Midbrain (tissue), 1 donor: ENCODE results near the gene MYO1E.

Experiments used
- DNase-seq: peaks from one replicate; lab custom pipeline; 2025; lab: John Stamatoyannopoulos, UW

Gene MYO1E

DNA sequence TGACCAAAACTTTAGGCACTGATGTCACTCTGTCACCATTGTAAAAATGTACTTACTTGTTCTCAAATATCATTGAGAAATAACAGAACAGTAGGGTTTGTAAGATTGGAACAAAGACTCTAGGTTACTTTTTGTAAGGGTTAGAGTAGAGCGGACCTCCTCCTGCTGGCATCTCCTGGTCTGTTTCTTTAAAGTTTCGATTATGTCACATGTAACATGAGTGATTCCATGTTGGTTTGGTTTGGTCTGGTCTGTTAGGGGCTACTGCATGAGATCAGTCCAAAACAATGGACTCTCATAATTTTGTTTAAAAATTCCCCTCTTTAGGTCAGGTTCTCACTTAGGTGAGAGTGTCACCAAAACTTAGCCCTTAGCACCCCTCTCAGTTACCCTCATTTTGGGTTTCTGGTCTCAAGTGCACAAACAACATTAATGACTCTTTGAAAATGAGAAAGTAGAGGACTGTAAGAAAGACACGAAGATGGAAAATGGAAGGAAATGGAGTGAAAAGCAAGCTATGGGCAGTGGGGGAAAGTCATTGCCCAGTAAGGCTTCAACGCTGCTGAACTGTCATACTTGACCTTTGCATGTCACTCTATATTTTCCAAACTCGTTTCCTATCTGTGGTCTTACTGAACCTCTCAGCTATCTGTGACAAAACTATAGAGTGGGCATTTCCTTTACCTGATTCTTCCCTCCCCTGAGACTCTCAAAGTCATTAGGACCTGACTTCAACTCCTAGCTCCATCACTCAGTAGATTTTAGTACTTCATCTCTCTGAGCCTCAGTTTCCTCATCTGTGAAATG lies 113.3 kb downstream of the MYO1E start:
- DNase-seq, result no peak

DNA sequence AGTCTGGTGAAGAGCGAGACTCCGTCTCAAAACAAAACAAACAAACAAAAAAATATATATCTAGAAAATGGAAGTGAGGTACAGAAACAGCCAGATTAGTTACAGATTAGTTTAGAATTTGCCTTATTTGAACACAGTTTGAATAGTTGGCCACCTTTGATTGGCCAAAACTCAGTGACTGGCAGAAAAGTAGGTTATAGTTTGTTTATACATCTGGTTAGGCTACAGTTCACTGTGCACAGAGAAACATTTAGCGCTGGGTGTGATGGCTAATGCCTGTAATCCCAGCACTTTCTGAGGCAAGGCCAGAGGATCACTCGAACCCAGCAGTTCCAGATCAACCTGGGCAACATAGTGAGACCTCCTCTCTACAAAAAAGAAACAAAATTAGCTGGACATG lies 114.4 kb downstream of the MYO1E start:
- DNase-seq, result no peak

DNA sequence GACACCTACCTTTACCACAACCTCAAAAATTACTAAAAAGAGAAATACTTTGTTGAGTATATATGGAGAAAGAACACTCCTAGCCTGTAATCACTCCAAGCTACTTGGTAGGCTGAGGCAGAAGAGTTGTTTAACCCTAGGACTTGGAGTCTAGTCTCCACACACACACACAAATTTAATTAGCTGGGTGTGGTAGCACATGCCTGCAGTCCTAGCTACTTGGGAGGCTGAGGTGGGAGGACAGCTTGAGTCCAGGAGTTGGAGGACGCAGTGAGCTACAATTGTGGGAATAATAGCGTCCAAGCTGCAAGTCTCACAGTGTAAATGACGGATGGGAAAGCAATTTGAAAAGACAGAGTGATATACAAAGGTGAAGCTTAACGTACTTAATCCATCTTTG lies 115.5 kb downstream of the MYO1E start:
- DNase-seq, result no peak

DNA sequence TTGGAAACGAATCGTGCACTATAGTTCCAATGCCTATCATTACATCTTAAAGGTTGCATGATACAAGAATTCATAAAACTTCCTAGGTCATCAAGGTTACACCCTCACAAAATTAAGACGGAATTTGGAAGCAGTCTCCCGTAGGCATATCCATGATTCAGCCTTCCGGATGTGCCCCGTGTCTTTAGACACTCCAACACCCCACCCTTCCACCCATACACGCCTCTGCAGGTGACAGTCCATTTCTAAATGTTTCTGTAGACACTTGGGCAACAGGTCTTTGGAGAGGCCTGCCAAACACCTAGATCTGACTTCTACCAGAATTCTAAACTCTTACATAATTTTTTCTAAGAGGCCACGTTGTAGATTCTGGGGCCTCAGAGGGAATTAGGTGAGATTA lies 116.2 kb downstream of the MYO1E start:
- DNase-seq, result no peak

DNA sequence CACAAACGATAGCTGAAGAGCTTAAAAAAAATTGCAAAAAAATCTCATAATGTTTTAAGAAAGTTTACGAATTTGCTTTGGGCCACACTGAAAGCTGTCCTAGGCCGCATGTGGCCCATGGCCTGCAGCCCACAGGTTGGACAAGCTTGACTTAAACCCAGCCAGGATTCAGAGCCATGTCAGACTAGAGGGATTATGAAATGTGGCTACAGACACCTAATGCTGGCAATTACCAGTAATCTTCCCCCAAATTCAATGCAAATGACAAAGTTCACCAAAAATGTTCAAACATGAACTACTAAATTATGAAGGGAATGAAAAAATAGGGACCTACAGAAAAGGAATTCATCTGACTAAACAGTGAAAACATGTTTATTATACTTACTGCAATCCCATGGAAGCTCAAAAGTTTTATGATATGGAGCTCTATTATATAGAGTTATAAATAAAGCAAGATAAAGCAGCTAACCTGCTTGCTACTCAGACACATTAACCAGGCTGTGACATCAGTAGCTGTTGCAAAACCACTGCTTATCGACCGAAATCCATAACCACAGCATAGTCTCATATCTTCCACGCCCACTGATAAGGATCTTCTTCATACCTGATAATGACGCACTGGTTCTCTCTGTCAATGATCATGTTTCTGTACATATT lies 116.9 kb downstream of the MYO1E start:
- DNase-seq, result no peak

DNA sequence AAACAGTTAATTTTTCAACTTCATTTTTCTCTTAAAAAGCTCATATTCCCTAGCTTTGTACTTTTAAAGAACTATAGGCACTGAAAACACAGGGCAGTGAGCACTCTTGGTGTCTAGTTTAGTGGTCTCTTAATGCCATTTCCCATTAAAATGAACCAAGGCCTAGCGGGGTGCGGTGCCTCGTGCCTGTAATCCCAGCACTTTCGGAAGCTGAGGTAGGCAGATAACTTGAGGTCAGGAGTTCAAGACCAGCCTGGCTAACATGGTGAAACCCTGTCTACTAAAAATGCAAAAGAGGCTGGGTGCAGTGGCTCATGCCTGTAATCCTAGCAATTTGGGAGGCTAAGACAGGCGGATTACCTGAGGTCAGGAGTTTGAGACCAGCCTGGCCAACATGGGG lies 120.5 kb downstream of the MYO1E start:
- no peak for DNase-seq

DNA sequence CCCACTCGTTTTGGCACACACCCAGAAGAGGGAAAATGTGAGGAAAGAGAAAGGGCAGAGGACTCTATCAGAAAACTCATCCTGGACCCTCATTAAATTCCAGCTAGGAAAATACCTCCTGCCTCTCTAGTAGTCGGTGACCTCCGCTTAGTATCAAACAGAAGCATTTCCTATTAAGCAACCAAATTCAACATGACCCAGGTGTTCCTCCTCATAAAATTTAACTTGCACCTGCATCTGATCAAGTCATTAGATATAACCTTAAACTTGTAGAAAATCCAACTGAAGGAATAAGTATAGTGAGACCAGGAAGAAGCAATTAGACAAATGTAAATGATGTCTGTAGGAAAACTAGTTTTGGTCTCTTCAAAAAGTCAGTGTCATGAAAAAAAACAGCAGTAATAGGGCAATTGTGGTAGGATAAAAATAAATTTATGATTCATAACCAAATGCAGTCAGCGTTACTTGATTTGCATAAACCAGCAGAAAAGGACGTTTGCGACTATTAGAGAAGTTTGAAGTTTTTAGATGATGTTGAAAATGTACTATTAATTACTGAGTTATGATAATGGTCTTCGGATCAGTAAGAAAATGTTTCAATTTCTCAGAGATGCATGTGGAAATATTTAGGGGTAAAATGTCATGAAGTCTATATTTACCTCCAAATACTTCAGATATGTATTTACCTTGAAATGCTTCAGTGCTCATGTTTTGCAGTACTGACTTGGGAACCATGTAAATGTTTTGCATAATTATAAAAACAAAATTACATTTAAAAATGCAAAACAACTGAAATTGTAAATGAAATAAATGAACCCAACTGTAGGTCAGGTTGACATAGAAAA lies 121.4 kb downstream of the MYO1E start:
- DNase-seq, result no peak

DNA sequence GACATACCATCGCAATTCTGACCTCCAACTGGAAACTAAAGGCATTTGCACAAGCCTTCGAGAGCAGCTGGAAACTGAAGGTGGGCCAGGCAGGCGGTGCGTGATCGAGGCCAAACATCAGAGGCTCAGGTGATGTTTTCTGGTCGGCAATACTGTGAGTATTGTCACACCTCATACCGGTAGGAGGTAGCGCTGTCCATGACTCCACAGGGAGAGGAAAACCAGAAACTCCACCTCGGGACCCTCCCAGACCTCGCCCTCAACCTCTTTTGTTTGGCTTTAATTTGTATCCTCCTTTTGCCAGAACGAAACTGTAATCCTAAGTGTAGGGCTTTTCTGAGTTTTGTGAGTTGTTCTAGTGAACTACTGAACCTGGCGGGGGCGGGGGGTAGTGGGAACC lies 122.4 kb downstream of the MYO1E start:
- no peak for DNase-seq

DNA sequence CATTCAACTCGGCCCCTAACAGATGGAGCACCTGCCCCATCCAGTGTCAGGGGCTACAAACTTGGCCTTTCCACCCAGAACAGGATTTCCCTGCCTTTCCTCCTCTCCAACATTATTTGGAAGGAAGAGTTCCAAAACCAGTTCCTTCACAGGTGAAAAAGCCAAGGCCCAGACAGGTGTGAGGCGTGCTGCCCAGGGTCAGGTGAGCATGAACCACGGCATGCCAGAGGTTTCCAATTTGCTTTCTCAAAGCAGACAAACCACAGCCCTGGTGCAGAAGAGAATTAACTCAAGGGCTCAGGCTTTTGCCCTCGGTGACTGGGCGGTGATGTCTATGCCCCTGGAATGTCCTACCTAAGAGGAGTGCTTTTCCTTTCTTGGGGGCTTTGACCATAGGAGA lies 122.9 kb downstream of the MYO1E start:
- DNase-seq, result no peak

DNA sequence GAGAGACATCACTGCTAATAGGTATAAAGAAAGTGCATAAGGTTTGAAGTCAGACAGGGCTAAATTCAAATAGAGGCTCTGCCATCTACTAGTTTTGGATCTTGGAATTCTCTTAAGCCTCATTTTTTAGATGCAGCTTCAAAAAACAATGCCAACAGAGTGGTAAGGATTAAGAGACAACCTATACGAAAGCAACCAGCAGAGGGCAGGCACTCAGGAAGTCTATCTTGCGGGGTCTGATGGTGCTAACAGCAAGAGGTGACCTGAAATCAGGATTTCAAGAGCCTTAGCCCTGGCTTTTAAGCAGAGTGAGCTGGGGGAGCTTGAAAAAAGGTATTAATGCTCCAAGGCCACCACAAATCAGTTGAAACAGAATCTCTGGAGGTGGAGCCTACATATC lies 125.3 kb downstream of the MYO1E start:
- DNase-seq, result peak; percentile 51

DNA sequence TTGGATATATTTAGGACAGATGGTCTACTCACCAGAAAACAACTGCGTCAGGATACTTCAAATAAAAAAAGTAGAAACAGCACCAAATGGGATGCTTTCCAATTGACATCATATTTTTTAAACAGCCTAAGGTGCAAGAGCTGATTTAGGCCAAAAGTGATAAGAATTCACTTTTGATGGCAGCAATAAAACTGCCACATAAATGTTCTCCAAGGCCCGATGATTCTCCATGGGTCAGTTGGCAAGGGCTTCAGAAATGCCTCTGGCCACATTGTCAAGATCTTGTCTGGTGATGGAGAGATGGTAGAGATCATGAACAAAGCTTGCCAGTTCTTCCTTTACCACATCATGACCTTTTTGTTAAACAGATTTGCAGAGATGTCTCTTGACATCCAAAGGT lies 127.1 kb downstream of the MYO1E start:
- no peak for DNase-seq

DNA sequence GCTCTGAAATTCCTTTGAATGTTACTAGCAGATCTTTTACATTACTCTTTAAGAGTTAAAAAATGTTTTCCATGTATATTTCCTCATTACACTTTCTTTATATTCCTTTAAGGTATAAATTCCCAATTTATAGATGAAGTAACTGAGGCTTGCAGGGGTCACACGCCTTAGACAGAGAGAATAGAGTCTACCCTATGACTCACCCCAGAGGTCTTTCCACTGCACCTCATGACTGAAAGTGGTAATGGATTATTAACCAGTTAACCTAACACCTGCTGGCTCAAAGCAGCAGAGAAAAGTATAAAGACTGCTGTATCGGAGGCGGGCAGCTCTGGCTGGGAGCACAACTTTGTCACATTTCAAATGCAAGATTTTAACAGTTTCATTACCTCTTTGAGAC lies 128.3 kb downstream of the MYO1E start:
- DNase-seq, result no peak

DNA sequence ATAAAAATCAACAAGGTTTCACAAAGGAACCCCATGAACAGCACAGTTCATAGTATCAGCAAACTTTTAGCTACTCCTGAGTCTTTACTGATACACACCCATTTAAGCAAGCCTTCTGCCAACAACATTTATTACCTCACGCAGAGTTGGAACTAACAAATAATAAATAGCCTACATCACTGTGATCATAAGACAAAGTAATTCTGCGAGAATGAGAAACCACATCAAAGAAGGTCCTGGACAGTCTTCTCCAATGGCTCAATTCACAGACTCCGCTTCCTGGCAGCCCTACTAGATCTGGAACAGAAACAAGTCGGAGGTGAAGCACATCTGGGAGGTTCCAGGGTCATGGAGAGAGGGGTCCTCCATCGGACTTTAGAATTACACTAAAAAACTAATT lies 129.0 kb downstream of the MYO1E start:
- no peak for DNase-seq

DNA sequence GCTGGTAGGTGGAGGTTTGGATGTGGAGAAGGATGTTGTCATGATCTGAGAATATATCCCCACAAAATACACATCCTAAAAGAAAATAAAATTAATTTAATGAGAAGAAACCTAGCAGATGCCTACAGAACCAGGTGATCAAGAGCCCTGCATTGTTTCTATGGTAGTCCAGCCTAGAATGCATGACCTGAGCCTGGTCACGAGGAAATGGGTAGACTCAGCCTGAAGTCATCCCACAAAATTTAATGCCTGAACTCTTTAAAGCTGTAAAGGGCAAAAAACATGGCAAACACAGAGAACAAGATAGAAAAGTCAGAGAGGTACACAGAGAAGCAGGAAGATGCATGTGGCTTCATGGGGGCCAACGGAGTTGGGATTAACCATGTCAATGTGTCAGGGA lies 130.0 kb downstream of the MYO1E start:
- no peak for DNase-seq

DNA sequence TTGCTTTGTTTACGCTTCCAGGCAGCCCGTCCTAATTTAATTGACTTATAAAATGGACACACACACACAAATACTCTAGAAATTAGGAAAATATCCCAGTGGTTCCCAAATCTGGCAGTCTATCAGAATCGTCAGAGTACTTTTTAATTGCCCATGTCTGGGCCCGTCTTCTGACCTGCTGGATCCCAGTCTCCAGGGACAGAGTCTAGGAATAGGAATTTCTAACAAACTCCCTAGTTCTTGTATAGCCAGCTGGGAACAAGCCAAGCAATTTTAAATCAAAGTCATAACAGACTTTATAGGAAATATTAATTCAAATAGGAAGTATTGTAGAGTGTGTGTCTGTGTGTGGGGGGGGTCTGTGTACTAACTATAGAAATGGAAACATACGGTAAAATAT lies 132.6 kb downstream of the MYO1E start:
- DNase-seq, result no peak

DNA sequence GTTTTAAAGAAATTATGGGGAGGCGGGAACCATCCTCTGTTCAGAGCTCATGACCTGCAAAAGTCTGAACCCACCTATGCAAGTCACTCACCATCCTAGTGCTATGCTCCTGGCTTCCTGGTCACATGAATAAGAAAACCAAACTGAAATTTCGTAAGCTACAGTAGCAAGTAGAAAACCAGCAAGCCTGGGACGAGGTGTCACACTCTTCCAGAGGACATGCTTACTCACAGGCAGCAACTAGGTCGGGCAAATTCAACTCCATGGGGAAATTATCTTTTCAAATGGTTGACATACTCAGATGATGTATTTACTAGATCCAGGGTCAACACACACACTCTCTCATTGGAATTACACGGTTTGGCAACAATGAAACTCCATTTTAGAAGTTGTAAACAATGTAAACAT lies 134.7 kb downstream of the MYO1E start:
- no peak for DNase-seq

DNA sequence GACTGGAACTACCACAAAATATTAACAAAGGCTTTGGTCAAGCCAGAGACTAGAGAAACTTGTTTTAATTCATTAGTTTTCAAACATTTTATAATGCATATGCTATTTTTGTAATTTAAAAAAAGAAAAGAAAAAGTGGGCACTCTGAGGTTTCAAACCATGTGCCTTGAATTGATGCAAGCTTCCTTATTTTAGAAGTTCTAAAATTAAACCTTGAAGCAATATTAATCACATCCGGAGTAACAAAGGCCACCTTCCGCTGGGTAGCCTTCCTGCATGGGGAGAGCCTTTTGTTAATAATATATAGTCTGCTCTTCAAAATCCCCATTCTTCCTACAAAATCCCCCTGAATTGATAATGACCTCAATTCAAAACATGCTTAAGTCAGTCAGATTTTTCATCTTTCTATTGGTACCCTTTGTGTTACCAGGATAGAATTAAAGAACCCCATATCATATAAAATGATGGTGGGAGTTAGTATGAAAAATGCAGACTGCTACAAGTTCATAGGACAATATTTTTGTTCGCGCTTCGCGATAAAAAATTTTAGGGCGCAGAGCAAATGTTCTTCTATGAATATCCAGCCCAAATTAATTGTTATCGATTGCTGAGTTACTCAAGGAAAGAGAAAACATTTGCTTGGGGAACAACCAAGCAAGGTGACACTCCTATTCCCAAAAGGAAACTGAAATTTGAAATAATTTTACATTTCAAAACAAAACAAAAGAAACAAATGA lies 135.4 kb downstream of the MYO1E start:
- DNase-seq, result no peak

DNA sequence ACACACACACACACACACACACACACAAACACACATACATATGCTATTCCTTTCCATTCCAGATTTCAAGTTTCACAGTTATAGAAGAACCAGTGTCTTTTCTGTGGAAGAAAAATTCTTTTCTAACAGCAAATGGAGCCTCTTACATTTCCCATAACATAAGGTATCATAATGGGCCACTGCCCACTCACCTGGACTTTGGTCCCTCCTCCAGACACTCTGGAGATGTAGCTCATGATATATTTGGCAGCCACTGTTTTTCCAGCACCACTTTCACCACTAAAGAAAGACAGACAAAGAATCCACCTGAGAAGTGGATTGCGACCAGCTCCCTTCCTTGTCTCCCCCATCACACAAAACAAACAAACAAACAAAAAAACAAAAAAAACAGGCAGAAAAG lies 136.3 kb downstream of the MYO1E start:
- no peak for DNase-seq

DNA sequence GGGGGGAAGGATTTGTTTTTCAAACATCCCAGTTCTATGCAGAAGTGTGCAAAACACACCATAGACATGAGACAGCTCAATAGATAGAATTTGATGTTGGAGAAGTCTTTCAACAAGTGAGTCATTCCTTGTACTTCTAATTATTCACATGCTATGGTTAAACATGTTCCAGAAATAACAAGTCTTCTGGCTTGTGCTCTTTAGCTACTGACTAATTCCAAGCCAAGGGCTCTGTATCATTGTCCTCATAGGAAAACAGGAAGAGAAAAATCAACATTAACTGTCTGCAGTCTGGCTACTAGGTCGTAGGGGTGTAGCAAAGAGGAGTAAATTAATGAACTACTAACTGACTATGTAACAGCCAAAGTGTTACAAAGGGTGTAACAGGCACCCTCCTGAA lies 140.2 kb downstream of the MYO1E start:
- DNase-seq, result no peak

DNA sequence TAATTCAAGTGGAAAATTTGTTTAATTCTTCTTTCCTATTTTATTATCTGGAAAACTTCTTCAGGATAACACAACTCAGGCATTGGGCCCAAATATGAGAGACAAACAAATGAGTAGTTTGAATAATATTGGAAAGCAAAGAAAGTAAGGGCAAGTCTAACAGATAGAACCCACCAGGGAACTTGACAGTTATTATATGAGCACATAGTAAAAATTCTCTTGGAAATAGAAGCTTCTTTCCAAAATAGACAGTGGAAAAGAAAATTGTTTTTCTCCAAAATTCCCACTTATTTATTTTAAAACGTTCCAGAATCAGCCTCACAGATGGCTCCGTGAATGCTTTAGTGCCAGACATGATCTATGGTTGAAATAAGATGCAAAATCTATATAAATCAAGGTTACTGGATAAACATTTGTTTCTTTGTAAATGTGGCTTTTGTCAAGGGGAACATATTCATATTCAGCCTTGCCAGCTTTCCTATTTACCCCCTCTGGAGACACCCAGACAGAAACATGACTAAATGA lies 142.1 kb downstream of the MYO1E start:
- DNase-seq, result no peak

DNA sequence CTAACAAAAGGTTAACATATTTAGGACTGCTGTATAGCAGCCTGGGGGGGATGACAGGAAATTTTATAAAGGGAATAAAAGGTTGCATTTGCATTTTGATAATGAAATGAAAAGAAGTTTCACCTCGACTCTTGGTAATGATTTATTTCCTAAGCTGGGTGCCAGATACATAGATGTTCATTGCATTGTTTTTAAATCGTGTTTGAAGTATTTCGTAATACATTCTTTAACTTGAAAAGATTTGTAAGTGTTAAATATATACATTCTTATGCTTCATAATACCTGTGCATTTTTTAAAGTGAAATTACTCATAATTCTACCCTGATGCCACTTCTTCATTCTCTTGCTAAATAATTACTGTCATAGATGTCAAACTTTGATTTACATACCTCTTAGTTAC lies 143.2 kb downstream of the MYO1E start:
- DNase-seq, result no peak

DNA sequence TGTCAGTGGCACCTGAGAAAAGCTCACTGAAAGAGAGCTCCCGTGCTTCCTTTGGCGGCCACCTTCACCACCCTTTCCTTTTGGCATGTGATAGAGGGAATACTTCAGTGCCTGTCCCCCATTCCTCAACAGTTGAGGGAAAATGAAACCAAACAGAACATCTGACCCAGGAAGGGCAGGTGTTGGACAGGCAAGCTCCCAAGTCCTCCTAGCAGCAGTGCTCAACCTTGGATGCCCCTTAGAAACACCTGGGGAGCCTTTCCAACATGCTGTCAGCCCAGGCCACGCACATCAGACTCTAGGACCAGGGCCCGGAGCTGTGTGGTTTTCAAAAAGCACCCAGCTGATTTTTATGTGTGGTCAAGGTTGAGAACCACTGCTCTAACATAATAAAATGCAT lies 143.7 kb downstream of the MYO1E start:
- no peak for DNase-seq
